Muscle layer of duodenum (tissue), 2 donors: ENCODE results near the gene PKHD1.

ENCODE experiments used
- H3K27ac ChIP-seq: one replicate; pipeline ENCODE4 v1.7.0; 2013; ENCODE audit warnings: mild to moderate bottlenecking, low read length
- H3K27me3 ChIP-seq: one replicate; pipeline ENCODE4 v1.7.0; 2013; ENCODE audit warnings: low read depth, mild to moderate bottlenecking, control low read depth, low read length
- H3K36me3 ChIP-seq, 2 donors: one replicate each; pipeline ENCODE4 v1.7.0; 2013; ENCODE audit warnings: low read length in 2 of 2, control low read depth in 1 of 2, mild to moderate bottlenecking in 1 of 2; ENCODE audit not compliant: insufficient read depth in 2 of 2, control insufficient read depth in 1 of 2
- H3K4me1 ChIP-seq, 2 donors: one replicate each; pipeline ENCODE4 v1.7.0; 2013; ENCODE audit warnings: low read length in 2 of 2, mild to moderate bottlenecking in 2 of 2, control low read depth in 1 of 2, moderate library complexity in 1 of 2; ENCODE audit not compliant: insufficient read depth in 2 of 2, control insufficient read depth in 1 of 2
- H3K4me3 ChIP-seq, 2 donors: one replicate each; pipeline ENCODE4 v1.7.0; 2013; ENCODE audit warnings: low read length in 2 of 2, low read depth in 1 of 2, mild to moderate bottlenecking in 1 of 2
- H3K9me3 ChIP-seq, 2 donors: one replicate each; pipeline ENCODE4 v1.7.0; 2013; ENCODE audit warnings: low read length in 2 of 2, control low read depth in 1 of 2, mild to moderate bottlenecking in 1 of 2; ENCODE audit not compliant: control insufficient read depth in 1 of 2
- donor health status: healthy.

Gene PKHD1

DNA sequence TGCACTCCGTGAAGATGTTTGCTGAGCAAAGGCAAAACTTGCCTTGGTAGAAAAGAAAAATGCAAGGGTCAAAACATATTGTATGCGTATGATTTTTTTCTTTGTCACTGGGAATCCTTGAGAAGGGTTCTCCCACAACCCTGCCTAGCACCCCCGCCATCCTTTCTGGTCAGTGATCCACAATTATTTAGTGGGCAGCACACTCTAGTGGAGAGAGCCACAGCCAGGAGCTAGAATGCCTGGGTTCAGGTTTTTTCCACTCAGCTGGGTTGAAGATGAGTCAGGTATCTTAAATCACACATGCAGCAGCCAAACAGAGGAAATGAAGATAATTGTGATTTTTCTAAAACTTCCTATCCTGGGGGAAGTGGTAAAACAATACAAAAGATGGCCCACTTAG is 243.1 kb downstream of the PKHD1 start:
- no peak overlapping the region for H3K4me3 ChIP-seq

DNA sequence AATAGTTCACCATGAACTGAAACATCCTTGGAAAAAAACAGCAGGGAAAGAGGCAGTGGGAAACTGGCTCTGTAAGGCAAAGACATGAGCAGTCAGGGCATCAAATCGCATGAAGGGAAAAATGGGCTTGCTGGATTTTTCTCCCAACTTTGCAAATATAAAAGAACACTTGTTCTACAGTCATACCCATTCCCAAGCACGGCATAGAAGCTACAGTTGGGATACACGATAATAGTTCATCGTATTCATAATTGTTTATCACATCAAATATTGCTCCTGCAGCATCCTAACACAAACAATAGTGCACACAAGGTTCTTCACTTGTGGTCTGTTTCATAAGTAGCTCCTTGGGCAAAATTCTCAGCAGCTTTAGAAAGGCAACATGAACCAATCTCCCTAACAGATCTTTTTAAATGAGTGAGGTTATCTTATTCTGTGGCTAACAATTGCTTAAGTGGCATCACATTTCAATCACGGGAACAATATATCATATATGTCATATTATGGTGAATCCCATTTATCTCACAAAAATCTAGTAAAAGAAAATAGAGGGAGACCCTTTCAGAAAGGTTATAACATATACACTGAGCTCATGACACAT is 243.9 kb downstream of the PKHD1 start:
- H3K36me3 ChIP-seq, result no peaks in the 10 kb centered on the region
- no peak overlapping the region for H3K27ac ChIP-seq
- no peaks in the 10 kb centered on the region for H3K27me3 ChIP-seq
- no peak overlapping the region for H3K4me3 ChIP-seq
- H3K4me1 ChIP-seq, result no peaks in the 10 kb centered on the region
- peaks cover 0 to 2% of the 10 kb centered on the region in 2 donors for H3K9me3 ChIP-seq

More for the DNA sequence above, 243.1 kb downstream of the PKHD1 start:
- no peaks in the 10 kb centered on the region for H3K27me3 ChIP-seq
- H3K9me3 ChIP-seq, result peaks cover 0 to 2% of the 10 kb centered on the region in 2 donors
- H3K27ac ChIP-seq, result no peak overlapping the region
- H3K4me1 ChIP-seq, result no peaks in the 10 kb centered on the region
- no peaks in the 10 kb centered on the region for H3K36me3 ChIP-seq

GRCh38 chr6:51842804-51843378 is 244.5 kb downstream of the PKHD1 start:
- Histone ChIP-seq H3K27me3 (no peaks in the 10 kb centered on the region), H3K9me3 (no peaks in the 10 kb centered on the region), H3K27ac (no peak overlapping the region), H3K4me1 (no peaks in the 10 kb centered on the region), H3K4me3 (no peak overlapping the region), H3K36me3 (no peaks in the 10 kb centered on the region)

- no peak overlapping the region for H3K27ac ChIP-seq
- no peak overlapping the region for H3K4me3 ChIP-seq
Measured at GRCh38 chr6:51842061-51842803, 245.2 kb downstream of the PKHD1 start.

DNA sequence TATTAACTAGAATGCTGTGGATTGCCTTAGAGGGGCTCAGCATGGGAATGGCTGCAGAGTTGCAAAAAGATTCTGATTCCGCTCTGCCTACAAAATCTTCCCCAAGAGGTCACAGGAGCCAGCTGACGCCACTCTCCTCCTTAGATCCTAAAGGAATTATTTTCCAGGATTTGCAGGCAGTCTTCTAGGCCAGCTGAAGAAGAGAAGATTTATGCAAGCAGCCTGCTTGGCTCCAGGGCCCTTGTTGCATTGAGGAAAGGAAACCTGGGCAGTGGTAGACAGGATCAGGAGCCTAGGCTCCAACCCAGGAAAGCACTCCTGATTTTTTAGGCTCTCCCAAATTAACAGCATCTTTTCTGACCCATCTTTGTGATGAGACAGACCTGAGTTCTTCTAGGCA is 245.8 kb downstream of the PKHD1 start:
- H3K4me1 ChIP-seq, result no peaks in the 10 kb centered on the region
- no peak overlapping the region for H3K4me3 ChIP-seq
- H3K27ac ChIP-seq, result no peak overlapping the region
- H3K27me3 ChIP-seq, result no peaks in the 10 kb centered on the region
- H3K9me3 ChIP-seq, result no peaks in the 10 kb centered on the region
- H3K36me3 ChIP-seq, result no peaks in the 10 kb centered on the region

More at GRCh38 chr6:51842061-51842803, 245.2 kb downstream of the PKHD1 start:
- no peaks in the 10 kb centered on the region for H3K36me3 ChIP-seq
- H3K27me3 ChIP-seq, result no peaks in the 10 kb centered on the region
- no peaks in the 10 kb centered on the region for H3K4me1 ChIP-seq
- H3K9me3 ChIP-seq, result no peaks in the 10 kb centered on the region

- H3K36me3 ChIP-seq, result no peaks in the 10 kb centered on the region
- H3K27ac ChIP-seq, result no peak overlapping the region
- no peak overlapping the region for H3K4me3 ChIP-seq
- no peaks in the 10 kb centered on the region for H3K4me1 ChIP-seq
- no peaks in the 10 kb centered on the region for H3K27me3 ChIP-seq
- no peaks in the 10 kb centered on the region for H3K9me3 ChIP-seq
Measured at GRCh38 chr6:51839726-51840374, 247.6 kb downstream of the PKHD1 start.

DNA sequence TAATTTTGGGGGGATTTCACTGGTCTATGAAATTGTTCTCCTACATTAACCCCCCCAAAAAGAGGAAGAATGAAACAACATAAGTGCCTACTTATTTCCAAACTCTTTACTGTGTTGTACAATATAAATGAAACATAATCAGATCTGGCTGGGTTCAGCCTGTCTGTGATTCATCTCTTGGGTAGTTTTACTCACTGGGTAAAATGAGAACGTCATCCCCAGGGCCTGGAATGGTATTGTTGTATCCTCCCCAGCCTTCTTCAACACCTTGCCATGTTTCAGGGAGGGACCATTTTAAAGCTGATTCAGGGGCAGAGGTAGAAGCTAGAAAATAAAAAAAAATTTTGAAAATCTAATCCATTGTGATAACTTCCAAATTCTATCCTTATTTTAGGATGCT is 256.7 kb downstream of the PKHD1 start:
- Histone ChIP-seq H3K9me3 (no peaks in the 10 kb centered on the region), H3K4me3 (no peak overlapping the region), H3K27me3 (no peaks in the 10 kb centered on the region), H3K36me3 (no peaks in the 10 kb centered on the region), H3K4me1 (no peaks in the 10 kb centered on the region), H3K27ac (no peak overlapping the region)

DNA sequence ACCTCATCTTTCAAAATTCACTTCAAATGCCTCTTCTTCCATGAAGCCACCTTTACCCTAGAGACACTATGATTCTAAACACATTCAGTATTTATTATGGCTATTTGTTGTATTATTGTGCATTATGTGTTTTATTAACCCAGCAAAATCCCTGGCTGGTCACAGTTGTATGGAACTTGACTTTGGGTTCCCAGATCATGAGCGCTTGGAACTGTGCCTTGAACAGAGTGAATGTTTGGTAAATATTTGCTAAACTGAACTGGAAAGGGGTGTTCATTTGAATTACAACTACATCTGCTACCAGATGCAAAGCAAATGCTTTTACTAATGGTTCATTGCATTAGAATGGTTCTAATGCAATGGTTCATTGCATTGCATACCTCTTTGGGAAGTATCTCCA is 259.8 kb downstream of the PKHD1 start:
- Histone ChIP-seq H3K4me3 (no peak overlapping the region), H3K9me3 (no peaks in the 10 kb centered on the region), H3K36me3 (no peaks in the 10 kb centered on the region), H3K27me3 (no peaks in the 10 kb centered on the region), H3K27ac (no peak overlapping the region), H3K4me1 (no peaks in the 10 kb centered on the region)

GRCh38 chr6:51824940-51825339 is 262.5 kb downstream of the PKHD1 start:
- Histone ChIP-seq H3K27ac (no peak overlapping the region), H3K27me3 (no peaks in the 10 kb centered on the region), H3K4me3 (no peak overlapping the region), H3K36me3 (no peaks in the 10 kb centered on the region), H3K4me1 (no peaks in the 10 kb centered on the region), H3K9me3 (no peaks in the 10 kb centered on the region)

- Histone ChIP-seq H3K27me3 (no peaks in the 10 kb centered on the region), H3K9me3 (no peaks in the 10 kb centered on the region), H3K27ac (no peak overlapping the region), H3K36me3 (no peaks in the 10 kb centered on the region), H3K4me3 (no peak overlapping the region), H3K4me1 (no peaks in the 10 kb centered on the region)
Measured at GRCh38 chr6:51820555-51820954, 266.9 kb downstream of the PKHD1 start.

- H3K27me3 ChIP-seq, result no peaks in the 10 kb centered on the region
- H3K9me3 ChIP-seq, result no peaks in the 10 kb centered on the region
- H3K36me3 ChIP-seq, result no peaks in the 10 kb centered on the region
- H3K4me3 ChIP-seq, result no peak overlapping the region
- H3K27ac ChIP-seq, result no peak overlapping the region
- no peaks in the 10 kb centered on the region for H3K4me1 ChIP-seq
Measured at GRCh38 chr6:51818520-51819022, 268.8 kb downstream of the PKHD1 start.
